Hepatocyte (in vitro differentiated cells): ENCODE data around the gene JARID2. TPM values are rescaled to one million over a fixed set of nuclear protein-coding genes. Genes with fewer than 3 reads are reported as not detected.

ENCODE experiments used
- DNase-seq: peaks from one replicate; pipeline ENCODE4 v3.0.0-alpha.2; 2016; ENCODE audit warnings: low spot score
- H2AFZ ChIP-seq: fragments of 200-600 bp; sonication (generic); 2 replicates; pipeline ENCODE4 v1.6.0; 2016; ENCODE audit warnings: antibody characterized with exemption, mild to moderate bottlenecking
- H3K27ac ChIP-seq: fragments of 200-600 bp; sonication (generic); 2 replicates; pipeline ENCODE4 v1.5.1; 2016; ENCODE audit warnings: mild to moderate bottlenecking
- H3K27me3 ChIP-seq: fragments of 200-600 bp; sonication (generic); 2 replicates; pipeline ENCODE4 v1.6.1; 2016
- H3K36me3 ChIP-seq: fragments of 200-600 bp; sonication (generic); replicated peaks from 2 replicates; pipeline ENCODE4 v1.5.1; 2016; ENCODE audit warnings: low read depth; ENCODE audit not compliant: insufficient read depth
- H3K4me1 ChIP-seq: fragments of 200-600 bp; sonication (generic); 2 replicates; pipeline ENCODE4 v1.5.1; 2016; ENCODE audit warnings: mild to moderate bottlenecking, moderate library complexity; ENCODE audit not compliant: insufficient read depth
- H3K4me2 ChIP-seq: fragments of 200-600 bp; sonication (generic); 2 replicates; pipeline ENCODE4 v1.6.0; 2016
- H3K4me3 ChIP-seq: fragments of 200-600 bp; sonication (generic); 2 replicates; pipeline ENCODE4 v1.5.1; 2016; ENCODE audit warnings: mild to moderate bottlenecking
- H3K79me2 ChIP-seq: fragments of 200-600 bp; sonication (generic); 2 replicates; pipeline ENCODE4 v1.6.0; 2017; ENCODE audit warnings: mild to moderate bottlenecking
- H3K9me2 ChIP-seq: fragments of 200-600 bp; sonication (generic); replicated peaks from 2 replicates; pipeline ENCODE4 v1.6.0; 2017; ENCODE audit warnings: mild to moderate bottlenecking; ENCODE audit not compliant: insufficient read depth
- H3K9me3 ChIP-seq: fragments of 200-600 bp; sonication (generic); 2 replicates; pipeline ENCODE4 v1.5.1; 2016; ENCODE audit warnings: low read depth, mild to moderate bottlenecking
- H4K20me1 ChIP-seq: fragments of 200-600 bp; sonication (generic); 2 replicates; pipeline ENCODE4 v1.6.0; 2016; ENCODE audit warnings: mild to moderate bottlenecking; ENCODE audit not compliant: insufficient read depth, poor library complexity, severe bottlenecking
- EZH2 ChIP-seq: fragments of 200-600 bp; sonication (generic); IDR thresholded peaks from 2 replicates; pipeline ENCODE4 v1.6.1; 2016; ENCODE audit warnings: antibody characterized with exemption, mild to moderate bottlenecking, borderline replicate concordance
- EZH2phosphoT487 ChIP-seq: fragments of 200-600 bp; sonication (generic); IDR thresholded peaks from one replicate; pipeline ENCODE4 v1.6.1; 2018; ENCODE audit warnings: antibody characterized with exemption, mild to moderate bottlenecking, low read depth, moderate library complexity; ENCODE audit not compliant: unreplicated experiment, severe bottlenecking
- WGBS: methylation state at CpG from one replicate; pipeline ENCODE4 v1.1.6; 2016; ENCODE audit warnings: low lambda C conversion rate; ENCODE audit errors: missing lambda C conversion rate; 5-methylcytosine and 5-hydroxymethylcytosine counted together
- polyA plus RNA-seq: library from polyadenylated mRNA; unstranded; fragments of >200 nt; fragmentation: Nextera tagmentation; extraction: Ambion mirVana; gene quantifications from 2 replicates; pipeline ENCODE4 v1.2.1, GENCODE V29; 2016
- total RNA-seq: library from RNA; depleted of rRNA; stranded (reverse); fragments of >200 nt; gene quantifications from 2 replicates; pipeline ENCODE4 v1.2.3, GENCODE V29; 2014
- TF ChIP-seq, protein P1 (sequence below): fragments of 200-600 bp; sonication (generic); IDR thresholded peaks from 2 replicates; pipeline ENCODE4 v1.5.1; 2016; ENCODE audit warnings: antibody characterized with exemption, mild to moderate bottlenecking; ENCODE audit not compliant: poor library complexity

Gene JARID2
- total and polyA plus RNA-seq, 2 experiments from 2014 or later = 4.6 to 11.6 TPM

DNA sequence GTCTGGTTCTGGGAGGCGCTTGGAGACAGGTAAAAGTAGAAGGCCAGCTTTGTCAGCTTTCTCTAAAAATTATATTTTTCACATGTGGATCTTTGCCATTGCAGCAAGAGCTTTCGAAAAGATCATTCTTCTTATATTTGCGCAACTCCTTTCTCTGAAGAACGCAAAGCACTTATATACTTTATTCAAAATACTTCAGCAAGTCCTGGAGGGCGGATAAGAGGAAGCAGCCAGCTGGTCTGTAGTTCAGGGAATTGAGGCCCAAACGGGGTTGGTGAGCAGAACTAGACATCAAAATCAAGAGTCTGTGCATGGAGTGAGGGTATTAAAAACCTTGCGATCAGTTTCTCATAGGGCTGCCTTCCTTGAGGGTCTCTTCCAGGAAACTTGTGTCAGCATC, 234.7 kb downstream of the JARID2 start:
- no peaks in the 10 kb centered on the region for H3K9me3 ChIP-seq
- DNase-seq = no peak
- H2AFZ ChIP-seq = no peak overlapping the region
- peaks cover 40% of the 10 kb centered on the region for H3K79me2 ChIP-seq
- no peaks in the 10 kb centered on the region for H3K9me2 ChIP-seq
- H3K27me3 ChIP-seq = no peaks in the 10 kb centered on the region
- no peak overlapping the region for H3K27ac ChIP-seq
- no peak overlapping the region for H3K4me2 ChIP-seq
- peaks cover 3% of the 10 kb centered on the region for H4K20me1 ChIP-seq
- no peaks in the 10 kb centered on the region for H3K36me3 ChIP-seq
- peaks cover 3% of the 10 kb centered on the region for H3K4me1 ChIP-seq
- TF ChIP-seq EZH2 (no peak), EZH2phosphoT487 (no peak)
- TF ChIP-seq, protein P1, sequence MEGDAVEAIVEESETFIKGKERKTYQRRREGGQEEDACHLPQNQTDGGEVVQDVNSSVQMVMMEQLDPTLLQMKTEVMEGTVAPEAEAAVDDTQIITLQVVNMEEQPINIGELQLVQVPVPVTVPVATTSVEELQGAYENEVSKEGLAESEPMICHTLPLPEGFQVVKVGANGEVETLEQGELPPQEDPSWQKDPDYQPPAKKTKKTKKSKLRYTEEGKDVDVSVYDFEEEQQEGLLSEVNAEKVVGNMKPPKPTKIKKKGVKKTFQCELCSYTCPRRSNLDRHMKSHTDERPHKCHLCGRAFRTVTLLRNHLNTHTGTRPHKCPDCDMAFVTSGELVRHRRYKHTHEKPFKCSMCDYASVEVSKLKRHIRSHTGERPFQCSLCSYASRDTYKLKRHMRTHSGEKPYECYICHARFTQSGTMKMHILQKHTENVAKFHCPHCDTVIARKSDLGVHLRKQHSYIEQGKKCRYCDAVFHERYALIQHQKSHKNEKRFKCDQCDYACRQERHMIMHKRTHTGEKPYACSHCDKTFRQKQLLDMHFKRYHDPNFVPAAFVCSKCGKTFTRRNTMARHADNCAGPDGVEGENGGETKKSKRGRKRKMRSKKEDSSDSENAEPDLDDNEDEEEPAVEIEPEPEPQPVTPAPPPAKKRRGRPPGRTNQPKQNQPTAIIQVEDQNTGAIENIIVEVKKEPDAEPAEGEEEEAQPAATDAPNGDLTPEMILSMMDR = no peak
- no peak overlapping the region for H3K4me3 ChIP-seq
- 78% methylated on average over 7 of the region's 7 CpGs for WGBS

DNA sequence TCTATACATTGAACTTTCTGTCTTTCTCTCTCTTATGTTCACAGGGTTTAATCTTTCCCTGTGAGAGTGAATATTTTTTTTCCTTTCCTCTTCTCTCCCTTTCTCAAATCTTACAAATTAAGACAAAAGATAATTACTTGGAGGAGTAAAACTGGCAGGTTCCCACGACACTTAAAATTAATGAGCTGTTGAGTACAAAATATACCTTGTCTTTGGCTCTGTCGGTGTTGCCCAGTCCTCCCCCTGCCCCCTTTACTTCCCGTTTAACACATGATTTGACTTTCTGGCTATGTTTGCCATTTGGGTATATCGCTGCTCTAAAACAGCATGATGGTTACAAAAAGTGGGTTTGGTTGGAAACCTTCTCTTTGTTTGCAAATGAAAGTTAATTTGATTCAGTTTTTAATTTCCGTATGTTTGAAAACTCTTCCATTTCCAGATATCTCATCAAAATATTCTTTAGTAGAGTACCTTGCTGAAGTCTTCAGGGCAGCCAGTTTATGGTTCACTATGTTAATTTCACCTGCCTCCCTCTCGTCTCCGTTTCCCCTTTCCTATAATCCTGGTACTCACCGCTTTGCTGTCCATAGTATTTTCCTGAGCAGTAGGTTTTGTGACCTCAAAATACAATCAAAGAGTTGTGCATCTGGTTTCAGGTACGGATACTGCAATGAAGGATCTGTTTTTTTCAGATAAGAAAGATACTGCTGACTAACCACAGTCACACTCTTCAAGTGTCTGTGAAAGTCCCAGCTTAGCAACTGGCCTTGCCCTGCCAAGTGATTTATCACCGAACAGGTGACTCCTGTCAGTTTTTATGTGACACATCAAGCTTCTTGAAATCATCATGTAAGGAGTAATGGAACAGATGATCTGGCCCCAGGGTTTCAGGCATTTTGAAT, 235.8 kb downstream of the JARID2 start:
- H3K9me2 ChIP-seq = no peaks in the 10 kb centered on the region
- peaks cover 40% of the 10 kb centered on the region for H3K79me2 ChIP-seq
- no peak overlapping the region for H2AFZ ChIP-seq
- no peak overlapping the region for H3K4me3 ChIP-seq
- no peaks in the 10 kb centered on the region for H3K9me3 ChIP-seq
- TF ChIP-seq EZH2 (no peak), EZH2phosphoT487 (no peak)
- TF ChIP-seq, protein P1 = no peak
- DNase-seq = no peak
- no peaks in the 10 kb centered on the region for H3K27me3 ChIP-seq
- H3K36me3 ChIP-seq = no peaks in the 10 kb centered on the region
- H3K4me1 ChIP-seq = no peaks in the 10 kb centered on the region
- H3K27ac ChIP-seq = no peak overlapping the region
- peaks cover 3% of the 10 kb centered on the region for H4K20me1 ChIP-seq
- WGBS = 77% methylated on average over 10 of the region's 10 CpGs
- no peak overlapping the region for H3K4me2 ChIP-seq

DNA sequence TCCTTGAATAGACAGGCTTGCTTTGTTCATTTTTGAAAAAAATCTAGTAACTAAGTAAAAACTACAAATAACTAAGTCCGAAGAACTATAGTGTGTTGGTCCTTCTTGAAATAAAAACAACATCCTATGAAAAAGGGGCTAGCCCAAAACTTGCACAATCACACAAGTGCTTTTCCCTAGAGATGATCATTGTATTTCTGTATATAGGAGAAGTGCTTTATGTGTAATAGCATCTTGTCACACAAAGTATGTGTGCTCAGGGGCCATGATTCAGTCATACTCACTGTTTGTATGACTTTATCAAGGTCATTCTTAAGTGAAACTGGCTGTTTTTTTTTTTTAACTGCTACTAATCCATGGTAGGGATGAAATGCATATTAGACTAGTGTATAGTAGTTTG, 237.2 kb downstream of the JARID2 start:
- Histone ChIP-seq H3K4me2 (no peak overlapping the region), H2AFZ (no peak overlapping the region), H3K9me2 (no peaks in the 10 kb centered on the region), H3K4me1 (no peaks in the 10 kb centered on the region), H3K9me3 (no peaks in the 10 kb centered on the region), H3K36me3 (no peaks in the 10 kb centered on the region), H3K27ac (no peak overlapping the region), H3K79me2 (peaks cover 37% of the 10 kb centered on the region), H4K20me1 (peaks cover 3% of the 10 kb centered on the region), H3K27me3 (no peaks in the 10 kb centered on the region), H3K4me3 (no peak overlapping the region)
- TF ChIP-seq, protein P1 = no peak
- TF ChIP-seq EZH2 (no peak), EZH2phosphoT487 (no peak)
- DNase-seq = no peak
- 96% methylated on average over 1 of the region's 1 CpG for WGBS
